Activated T-helper 1 cell treated with Interleukin-2 at 50 U/mL for 16 hours (primary cell): ENCODE measurements around the gene SFSWAP.
"Not testable (repeated sequence)": the region's sequence is repeated elsewhere in the genome, so short reads cannot be mapped to it uniquely, and the experiment has no call there.

Experiments used
- DNase-seq: peaks from one replicate; pipeline ENCODE4 v3.0.0-alpha.2; 2020; ENCODE audit warnings: low read depth

SFSWAP gene

DNA sequence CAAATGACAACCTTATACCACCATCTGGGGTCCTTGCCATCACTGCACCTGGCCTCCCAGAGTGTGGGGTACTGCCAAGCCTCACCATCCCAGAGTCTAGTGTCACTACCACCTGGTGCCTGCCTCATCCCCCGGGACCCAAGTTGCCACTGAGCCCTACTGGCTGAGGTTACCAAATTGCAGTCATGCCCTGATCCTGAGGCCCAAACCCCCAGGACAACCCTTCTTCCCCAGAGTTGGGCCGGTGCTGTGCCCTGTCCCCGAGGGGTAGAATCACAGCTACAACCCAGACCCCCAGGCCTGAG, 8.4 kb upstream of the SFSWAP start:
- DNase-seq = no peak

DNA sequence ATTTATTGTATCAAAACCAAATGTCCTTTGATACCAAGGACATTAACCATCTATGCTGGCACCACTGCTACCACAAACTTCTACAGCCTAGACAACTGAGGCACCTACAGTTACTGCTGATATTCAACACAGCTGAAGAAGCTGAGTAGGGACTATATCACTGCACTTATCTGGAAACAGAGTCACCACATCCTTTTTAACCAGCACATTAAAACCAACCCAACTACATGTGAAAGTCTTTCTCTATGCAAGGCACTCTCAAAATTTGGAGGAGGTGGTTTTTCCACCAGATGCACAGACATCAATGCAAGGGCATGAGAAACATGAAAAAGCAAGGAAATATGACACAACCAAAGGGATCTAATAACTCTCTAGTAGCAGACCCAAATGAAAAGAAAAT, 7.7 kb upstream of the SFSWAP start:
- no peak for DNase-seq

DNA sequence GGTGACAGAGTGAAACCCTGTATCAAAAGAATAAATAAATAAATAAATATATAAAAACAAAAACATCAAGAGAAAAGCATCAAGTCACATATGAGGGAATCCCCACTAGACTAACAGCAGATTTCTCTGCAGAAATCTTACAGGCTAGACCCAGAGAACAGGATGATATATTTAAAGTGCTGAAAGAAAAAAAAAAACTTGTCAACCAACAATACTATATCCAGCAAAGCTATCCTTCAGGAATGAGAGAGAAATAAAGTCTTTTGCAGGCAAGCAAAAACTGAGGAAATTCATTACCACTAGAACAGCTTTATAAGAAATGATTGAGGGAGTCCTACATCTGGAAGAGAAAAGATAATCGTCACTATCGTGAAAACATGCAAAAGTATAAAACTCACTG, 6.4 kb upstream of the SFSWAP start:
- no peak for DNase-seq

DNA sequence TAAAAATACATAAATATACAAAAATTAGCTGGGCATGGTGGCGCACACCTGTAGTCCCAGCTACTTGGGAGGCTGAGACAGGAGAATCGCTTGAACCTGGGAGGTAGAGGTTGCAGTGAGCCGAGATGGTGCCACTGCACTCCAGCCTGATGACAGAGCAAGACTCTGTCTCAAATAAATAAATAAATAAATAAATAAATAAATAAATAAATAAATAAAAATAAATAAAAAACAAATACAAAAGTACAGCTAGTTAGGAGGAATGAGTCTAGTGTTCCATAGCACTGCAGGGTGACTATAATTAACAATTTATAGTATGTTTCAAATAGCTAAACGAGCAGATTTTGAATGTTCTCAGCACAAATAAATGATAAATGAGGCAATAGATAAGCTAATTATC, 4.2 kb upstream of the SFSWAP start:
- not testable (repeated sequence) for DNase-seq

DNA sequence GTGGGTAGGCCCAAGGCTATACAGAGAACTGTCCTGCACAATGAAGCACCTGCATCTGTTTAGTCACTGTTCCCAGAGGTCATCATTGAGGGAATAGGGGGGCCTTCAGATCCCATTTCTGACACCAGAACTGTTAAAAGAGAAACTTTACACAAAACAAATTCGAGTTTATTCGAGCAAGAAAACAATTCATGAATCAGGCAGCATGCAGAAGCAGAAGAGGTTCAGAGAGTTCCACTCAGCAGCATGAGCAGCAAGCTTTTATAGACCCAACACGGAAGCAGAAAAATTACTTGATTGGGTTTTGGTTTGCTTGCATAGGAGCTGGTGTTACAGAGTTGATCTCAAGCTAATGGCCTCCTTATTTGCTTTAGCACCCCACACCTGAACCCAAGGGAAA, 1.7 kb upstream of the SFSWAP start:
- DNase-seq = no peak

DNA sequence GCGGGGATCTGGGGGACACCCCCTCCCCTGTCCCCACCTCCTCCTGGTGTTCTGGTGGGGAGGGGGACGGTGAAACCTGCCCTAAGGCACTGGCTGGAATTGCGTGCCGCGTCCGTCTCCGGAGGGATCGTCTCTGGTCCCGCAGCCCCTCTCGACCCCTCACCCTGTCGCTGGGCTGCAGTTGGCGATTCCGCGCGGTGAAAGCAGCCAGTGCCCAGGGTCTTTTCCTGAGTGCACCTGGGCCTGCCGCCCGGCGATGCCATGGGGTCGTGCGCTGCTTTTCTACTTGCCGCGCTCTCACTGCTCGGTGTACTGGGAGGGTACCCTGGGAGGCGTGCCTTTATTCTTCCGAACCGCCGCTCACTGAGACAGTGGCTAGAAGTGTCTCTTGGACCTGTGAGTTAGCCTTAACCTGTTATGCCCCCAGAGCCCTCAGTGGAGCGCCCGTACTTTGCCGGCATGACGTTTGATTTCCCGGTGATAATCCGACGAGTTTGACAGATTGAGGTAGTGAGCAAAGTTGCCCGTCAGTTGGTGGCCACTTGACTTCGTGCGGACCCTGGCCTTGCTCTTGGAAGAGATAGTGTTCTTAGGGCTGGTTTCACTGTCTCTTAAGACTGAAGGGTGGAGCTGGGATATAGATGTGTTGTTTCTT, 788 bp downstream of the SFSWAP start:
- no peak for DNase-seq

DNA sequence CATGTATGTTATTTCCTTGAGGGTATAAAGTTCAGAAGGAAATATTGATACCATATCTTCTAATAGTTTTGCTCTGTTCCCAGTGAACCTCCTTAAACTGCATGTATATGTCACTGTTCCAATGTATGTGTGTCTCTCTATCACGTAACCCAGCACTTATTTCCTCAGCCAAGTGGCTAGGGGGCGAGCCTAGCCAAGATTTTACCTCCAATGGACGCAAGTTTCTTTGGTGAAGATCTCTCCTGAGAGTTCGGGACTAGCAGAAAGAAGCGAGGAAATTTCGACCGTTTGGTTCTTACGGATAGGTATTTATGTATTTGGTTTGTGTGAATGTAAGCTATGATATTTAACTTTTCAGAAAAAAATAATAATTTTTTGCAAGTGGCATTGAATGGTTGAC, 2.5 kb downstream of the SFSWAP start:
- no peak for DNase-seq

DNA sequence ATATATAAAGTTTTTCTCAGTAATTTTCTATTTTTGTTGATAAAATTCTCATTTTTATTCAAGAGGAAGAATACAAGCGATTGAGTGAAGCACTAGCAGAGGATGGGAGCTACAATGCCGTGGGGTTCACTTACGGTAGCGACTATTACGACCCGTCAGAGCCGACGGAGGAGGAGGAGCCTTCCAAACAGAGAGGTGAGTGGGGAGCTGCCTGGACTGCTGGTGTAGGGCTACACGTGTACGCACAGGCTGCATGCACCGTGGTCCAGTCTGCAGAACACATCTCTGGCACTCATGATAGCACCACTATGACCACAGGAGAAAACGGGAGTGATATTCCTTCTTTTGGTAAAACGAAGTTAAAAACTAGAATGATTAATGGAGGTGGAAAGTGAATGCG, 3.9 kb downstream of the SFSWAP start:
- no peak for DNase-seq

DNA sequence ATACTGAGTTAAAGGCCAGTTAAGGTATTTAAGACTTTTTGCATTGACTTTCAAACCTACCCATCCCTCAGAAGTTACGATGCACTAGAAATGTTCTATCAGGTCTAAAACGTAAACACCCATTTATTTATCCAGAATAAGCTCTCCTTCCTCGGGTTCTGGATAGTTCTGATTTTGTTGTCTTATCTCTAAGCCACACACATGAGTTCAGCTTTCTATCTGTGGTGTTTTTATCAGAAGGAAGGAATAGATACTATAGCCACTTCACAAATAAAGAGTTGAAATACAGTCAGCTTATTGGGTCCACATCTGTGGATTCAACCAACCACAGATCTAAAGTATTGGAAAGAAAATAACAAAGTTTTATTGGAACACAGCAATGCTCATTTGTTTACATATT, 5.4 kb downstream of the SFSWAP start:
- no peak for DNase-seq

DNA sequence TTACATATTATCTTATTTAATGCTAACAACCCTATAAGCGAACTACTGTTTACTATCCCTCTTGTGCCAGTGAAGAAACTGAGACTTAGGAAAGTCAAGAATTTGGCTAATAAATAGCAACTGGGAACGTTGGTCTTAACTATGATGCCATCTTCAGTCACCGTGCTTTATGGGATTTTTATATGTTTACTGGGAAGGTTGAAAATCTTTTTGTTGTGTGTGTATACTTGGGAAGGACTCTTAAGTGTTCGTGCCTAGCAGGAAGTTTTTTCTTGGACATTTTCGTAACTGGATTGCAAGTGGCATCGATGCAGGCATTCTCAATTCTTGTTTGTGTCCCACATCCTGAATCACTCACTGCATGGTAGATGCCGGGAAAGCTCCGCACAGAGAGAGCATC, 9.4 kb downstream of the SFSWAP start:
- no peak for DNase-seq

DNA sequence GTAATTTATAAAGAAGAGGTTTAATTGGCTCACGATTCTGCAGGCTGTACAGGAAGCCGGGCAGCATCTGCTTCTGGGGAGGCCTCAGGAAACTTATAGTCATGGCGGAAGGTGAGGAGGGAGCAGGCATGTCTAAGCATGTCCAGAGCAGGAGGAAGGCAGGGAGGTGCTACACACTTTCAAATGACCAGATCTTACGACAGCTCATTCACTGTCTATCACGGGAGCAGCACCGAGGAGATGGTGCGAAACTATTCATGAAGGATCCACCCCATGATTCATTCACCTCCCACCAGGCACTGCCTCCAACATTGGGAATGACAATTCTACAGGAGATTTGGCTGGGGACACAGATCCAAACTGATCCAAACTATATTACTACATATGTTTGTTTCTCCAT, 10.0 kb downstream of the SFSWAP start:
- DNase-seq = no peak

DNA sequence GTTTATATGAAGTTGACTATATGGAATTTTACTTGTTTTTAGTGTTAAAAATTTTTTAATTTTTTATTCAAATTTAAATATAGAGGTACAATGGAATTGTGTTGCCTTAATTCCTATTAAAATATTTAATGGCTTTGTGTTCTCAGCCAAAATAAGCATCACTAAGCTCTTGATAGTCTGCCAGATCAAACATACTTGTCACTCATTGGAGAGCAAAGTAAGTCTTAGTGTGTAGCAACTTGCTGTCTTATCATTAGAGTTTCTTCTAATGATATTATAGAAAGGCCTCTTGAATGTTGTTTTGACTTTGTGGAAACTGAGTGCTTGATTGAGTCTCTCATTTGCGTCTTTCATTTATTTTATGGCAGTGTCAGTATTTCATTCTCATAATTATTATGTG, 10.7 kb downstream of the SFSWAP start:
- no peak for DNase-seq

DNA sequence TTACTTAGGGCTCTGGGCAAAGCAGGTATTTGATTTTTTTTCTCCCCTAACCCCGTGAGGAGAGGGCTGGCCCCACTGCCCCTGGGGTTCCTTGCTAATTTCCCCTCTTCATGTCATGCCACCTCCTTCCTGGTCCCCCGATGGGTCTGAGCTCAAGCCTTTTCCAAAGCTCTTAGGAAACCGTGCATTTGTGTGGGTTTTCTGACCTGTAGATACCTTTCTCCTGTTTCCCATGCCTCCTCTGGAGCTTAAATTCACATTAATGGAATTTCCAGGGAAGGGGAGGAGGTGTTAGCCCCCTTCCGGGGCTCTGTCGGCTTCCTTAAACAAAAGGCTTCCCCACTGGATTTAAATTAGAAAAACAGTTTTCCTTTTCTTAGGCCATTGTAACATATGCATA, 12.6 kb downstream of the SFSWAP start:
- no peak for DNase-seq

DNA sequence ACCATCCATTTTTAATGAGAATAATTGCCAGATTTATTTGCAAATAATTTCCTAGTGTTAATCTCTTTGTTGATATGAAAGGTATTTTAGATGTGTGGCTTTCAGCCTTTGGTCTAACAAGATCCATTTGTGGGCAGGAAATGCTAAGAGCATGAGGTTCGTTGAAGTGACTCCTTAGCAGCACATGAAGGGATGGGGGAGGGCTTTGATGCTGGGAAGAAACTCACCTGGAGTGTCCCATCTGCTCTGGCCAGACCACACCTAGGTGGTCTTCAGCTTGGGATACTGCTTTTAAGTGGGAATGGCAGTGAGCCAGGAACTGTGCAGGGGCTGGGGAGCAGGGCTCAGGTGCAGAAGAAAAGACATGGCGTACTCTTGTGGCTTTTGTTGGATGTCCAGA, 13.6 kb downstream of the SFSWAP start:
- DNase-seq = no peak

DNA sequence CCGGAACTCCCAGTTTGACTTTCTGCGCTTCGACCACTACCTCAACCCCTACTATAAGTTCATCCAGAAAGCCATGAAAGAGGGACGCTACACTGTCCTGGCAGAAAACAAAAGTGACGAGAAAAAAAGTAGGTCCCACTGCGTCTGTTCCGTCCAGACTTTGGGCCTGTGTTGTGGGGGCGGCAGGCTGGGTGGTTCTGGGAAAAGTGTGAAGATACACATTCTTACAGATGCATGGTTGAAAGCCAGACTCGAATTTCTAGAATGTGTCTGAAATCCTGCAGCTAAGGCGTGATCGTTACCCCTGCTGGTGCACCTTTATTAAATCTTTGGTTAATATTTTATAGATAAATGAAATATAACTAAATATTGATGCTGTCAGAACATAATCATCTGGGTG, 14.6 kb downstream of the SFSWAP start:
- DNase-seq = no peak

DNA sequence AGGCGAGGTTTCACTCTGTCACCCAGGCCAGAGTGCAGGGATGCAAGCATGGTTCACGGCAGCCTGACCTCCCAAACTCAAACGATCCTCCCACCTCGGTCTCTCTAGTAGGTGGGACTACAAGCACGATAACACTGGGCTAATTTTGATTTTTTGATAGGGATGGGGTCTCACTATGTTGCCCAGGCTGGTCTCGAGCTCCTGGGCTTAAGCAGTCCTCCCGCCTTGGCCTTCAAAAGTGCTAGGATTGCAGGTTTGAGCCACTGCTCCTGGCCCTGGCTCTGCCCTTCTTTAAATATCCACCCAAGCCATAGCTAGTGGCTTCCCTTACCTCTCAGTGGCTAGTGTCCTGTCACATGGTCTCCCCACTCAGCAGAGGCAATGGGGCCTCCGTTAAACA, 17.8 kb downstream of the SFSWAP start:
- DNase-seq = no peak

DNA sequence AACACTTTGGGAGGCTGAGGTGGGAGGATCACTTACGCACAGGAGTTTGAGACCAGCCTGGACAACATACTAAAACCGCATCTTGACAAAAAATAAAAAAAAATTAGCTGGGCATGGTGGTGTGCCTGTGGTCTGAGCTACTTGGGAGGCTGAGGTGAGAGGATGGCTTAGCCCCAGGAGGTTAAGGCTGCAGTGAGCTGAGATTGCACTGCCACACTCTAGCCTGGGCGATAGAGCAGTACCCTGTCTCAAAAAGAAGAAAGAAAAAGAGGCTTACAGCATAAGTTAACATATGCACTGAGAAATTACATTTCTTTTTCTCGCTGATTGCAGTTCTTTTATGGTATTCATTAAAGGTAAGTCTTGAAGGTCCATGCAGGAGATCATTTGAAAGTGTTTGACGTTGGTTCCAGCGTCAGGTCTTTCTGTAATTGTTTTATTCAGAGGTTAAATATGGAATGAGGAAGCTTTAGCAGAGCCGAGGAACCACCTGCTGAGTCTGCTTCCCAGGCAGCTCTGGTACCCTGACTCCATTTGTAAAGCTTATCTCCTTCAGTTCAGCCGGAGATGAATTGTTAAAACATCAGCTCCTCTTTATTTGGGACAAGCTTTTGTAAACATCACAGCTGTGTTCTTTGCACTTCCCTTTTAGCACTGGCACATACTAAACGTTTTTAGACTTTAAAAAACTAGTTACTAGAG, 18.5 kb downstream of the SFSWAP start:
- DNase-seq = no peak

DNA sequence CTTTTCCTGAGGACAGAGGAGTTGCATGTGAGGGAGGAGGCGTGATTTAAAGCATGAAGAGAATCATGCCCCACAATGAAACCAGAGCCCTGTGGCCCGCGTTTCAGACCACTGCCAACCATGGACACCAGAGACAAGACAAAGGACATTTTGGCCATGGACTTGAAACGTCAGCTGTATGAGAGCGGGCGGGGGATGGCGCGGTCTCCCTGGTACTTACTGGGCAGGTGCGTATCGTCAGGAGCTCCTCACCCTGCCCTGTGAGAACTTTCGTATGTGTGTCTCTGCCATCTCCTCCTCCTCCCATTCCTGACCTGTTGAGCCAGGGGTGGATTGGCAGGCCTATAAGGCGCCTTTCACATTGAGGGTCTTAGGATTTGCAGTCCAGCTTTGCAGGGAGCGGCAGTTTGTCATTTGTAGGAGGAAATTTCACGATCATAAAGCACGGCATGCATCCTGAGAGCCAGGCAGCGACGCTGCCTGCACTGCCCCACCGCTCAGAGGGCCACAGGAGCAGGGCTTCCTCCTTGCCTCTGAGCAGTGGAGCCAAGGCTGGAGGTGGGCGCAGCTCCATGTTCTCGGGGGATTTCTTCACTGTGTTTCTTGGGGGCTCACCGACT, 22.2 kb downstream of the SFSWAP start:
- no peak for DNase-seq

DNA sequence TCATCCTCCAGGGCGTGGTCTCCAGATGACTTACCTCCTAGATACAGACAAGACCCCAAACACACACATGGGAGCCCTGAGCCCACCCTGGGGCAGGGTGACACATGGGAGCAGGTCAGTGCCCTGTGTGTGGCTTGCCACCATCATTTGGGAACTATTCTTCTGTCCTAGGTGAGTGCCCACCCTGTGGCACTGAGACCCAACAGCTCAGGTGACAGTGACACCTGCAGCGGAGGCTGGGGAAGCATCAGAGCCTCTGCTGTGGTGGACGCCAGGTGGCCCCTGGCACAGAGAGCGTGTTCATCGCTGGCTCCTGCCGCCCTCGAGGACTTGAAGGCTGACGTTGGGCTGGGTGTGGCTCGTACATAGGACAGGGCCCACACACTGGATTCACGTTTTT, 23.0 kb downstream of the SFSWAP start:
- no peak for DNase-seq

DNA sequence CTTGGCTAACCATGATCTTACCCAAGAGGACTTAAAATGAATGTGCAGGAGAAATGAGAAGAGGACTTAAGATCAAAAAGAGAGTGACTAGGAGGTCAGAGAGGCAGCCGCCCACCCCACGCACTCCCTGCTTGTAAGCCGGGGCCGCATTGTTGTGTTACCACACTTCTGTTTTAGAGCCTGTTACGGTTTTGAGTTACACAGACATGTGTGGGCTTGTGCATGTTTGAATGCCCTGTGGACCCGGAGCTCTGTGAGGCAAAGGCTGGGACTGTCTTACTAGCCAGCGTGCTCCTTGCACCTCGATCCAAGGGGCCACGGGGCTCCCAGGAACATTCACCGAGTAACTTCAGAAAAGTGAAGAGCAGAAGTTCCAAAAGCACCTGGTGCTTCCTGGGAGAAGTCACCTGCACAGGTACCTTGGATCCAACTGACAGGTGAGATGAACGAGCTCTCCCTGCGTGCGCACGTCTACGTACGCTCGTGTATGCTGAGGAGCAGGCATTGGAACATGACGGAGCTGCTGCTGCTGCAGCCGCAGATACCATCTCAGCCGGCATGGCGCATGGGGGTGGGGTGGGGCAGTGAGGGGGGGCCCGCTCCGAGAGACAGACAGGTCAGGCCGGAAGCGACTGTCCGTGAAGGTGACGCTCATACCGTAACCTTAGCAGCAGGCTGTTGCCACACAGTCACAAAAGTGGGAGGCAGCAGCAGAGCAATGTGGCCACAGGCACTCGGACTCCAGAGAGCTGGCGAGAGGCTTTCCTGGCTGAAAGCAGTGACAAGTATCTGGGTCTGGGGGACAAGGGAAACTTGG, 23.7 kb downstream of the SFSWAP start:
- DNase-seq = no peak

DNA sequence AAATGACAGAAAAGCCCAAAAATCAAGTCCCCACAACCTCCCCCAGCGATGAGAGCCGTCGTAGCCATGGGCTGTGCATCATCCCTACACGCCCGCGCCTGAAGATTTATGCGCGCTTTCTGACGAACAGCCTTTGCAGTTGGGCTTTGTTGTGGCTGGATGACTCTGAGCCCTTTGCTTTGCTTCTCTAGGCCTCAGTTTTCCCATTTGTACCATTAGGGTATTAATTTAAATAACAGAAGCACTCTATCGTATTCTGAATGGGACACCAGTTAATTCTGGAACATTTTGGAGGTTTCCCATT, 24.2 kb downstream of the SFSWAP start:
- DNase-seq = no peak

DNA sequence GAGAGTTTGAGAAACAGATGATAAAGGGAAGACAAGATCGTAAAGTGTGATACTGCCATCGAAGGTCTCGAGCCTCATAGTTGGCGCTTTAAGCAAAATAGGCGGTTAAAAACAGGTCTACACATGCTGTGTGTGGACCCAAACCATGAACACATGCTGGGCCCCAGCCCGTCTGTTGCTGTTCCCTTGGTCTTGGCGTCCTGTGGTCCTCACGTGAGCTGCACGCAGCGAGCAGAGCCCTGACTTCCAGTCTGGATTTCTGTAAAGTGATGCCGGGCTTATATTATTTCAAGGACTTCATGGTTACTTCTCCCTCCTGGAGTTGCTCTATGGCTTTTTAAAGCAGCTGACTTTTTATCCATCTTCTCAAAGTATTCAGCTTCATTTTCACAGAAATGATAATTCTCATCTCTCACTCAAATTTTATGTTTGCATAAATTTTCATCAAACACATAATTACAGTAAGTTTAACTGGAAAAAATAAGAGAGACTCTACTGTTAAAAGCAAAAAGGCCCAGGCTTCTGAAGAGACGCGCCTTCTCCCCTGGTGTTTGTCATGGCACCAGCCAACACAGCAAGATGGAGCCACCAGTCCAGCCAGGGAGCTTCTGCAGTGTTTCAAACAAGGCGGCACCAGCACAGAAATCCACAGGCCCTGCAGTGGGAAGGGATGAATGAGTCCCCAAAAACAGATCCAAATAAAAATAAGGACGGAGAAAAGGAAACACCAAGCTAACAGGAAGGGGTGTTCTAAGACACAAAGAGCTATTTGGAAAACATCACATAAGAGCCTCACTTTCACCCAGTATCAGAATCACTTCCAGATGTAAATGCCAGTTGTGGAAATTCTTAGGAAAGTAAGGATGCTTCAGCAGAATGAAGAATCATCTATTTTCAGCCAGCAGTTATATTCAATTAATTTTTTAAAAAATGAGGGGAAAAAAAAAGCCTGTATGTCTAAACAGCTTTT, 24.9 kb downstream of the SFSWAP start:
- no peak for DNase-seq
